Subcutaneous adipose tissue (tissue), 4 donors: ENCODE measurements around the gene RNH1. TPM values are rescaled to one million over a fixed set of nuclear protein-coding genes. Genes with fewer than 3 reads are reported as not detected.

Experiments used
- total RNA-seq, 4 donors: library from RNA; depleted of rRNA; stranded (reverse); fragments of >200 nt; gene quantifications; one replicate each; pipeline ENCODE4 v1.1.0, GENCODE V29; 2016
- TF ChIP-seq, protein P1 (sequence below): fragments of 450-650 bp; IDR thresholded peaks from one replicate; pipeline ENCODE4 v1.5.1; 2016; ENCODE audit warnings: low read depth, mild to moderate bottlenecking, control low read depth, antibody characterized with exemption, moderate library complexity

RNH1 gene
- total RNA-seq, 4 donors from 2014 or later = 108 to 290 (median 245) TPM

DNA sequence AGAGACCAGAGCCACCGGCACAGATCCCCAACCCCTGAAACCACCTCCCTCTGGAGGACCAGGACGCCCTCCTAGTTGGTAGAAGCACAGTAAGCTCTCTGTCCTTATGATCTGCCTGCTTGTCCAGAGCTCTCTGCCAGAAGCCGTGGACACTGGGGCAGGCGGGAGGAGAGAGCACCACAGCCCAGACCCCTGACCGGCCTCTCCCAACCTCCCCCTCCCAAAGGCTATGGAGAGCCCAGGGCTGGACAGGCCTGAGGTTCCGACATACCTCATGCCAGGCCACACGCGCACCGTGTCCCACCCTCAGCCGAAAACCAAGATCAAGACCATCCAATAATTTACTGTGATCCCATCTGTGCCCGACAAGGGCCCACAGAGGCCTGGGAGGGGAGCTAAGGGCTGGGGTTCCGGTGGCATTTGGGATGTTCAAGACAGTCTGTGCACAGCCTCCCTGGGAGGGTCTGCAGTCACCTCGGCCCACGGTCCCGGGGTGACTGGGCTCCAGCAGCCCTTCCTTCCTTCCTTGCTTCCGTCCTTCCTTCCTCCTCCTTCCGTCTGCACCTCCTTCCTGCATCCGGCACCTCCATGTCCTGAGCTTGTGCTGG, 25.0 kb upstream of the RNH1 start:
- TF ChIP-seq, protein P1, sequence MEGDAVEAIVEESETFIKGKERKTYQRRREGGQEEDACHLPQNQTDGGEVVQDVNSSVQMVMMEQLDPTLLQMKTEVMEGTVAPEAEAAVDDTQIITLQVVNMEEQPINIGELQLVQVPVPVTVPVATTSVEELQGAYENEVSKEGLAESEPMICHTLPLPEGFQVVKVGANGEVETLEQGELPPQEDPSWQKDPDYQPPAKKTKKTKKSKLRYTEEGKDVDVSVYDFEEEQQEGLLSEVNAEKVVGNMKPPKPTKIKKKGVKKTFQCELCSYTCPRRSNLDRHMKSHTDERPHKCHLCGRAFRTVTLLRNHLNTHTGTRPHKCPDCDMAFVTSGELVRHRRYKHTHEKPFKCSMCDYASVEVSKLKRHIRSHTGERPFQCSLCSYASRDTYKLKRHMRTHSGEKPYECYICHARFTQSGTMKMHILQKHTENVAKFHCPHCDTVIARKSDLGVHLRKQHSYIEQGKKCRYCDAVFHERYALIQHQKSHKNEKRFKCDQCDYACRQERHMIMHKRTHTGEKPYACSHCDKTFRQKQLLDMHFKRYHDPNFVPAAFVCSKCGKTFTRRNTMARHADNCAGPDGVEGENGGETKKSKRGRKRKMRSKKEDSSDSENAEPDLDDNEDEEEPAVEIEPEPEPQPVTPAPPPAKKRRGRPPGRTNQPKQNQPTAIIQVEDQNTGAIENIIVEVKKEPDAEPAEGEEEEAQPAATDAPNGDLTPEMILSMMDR = no peak

DNA sequence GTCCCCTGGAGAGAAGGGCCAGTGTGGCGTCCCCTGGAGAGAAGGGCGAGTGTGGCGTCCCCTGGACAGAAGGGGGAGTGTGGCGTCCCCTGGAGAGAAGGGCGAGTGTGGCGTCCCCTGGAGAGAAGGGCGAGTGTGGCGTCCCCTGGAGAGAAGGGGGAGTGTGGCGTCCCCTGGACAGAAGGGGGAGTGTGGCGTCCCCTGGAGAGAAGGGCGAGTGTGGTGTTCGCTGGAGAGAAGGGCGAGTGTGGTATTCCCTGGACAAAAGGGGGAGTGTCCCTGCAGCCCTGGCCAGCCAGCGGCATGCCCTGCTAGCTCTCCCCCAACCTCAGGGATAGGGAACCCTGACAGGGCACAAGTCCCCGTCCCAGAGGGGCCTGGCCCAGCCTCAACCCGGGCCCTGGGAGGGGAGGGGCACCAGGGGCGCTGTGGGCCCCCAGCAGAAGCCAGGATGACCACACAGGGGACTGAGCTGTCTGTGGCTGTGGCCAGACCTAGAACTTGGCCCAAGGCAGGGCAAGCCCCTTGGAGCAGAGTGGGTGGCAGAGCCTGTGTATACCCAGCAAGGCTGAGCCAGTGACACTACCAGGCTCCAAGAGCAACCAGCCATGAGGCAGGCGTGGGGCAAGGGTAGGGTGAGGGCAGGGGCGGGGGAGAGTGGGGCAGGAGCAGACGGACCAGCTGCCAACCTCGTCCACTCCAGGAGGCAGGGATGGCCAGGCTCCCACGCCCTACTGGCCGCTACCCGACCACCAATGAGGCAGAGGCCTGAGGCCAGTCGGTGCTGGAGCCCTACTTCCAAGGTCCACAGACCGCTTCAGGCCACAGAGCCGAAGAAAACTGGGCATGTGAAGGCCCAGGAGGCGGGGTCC, 24.2 kb upstream of the RNH1 start:
- TF ChIP-seq, protein P1 = no peak

DNA sequence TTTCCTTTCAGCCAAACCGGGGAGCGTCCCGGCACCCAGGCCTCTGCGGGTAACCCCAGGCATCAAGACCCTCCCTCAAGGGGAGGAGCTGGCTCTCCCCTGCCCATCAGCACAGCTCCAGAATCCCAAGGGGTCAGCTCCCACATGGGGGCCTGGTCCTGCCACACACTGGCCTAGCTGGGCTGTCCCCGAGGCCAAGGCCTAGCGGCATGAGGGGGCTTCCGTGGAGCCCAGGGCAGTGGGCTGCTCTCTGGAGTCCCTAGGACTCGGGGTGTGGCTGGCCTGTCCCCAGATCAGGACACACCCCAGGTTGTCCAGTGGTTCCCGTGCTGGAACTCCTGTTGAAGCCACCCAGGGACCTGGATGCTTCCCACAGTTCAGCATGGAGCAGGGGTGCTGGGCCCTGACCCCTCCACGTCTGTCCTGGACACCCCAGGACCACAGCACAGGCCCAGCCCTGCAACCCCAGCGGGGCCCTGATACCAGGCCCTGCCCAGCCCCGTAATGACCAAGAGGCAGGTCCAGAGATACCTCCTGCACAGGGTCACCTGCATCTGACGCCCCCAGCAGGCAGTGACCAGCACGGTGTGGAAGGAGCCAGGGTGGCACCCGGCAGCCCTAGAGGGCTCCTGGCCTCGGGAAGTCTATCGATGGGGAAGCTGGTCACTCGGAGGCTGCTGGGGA, 22.8 kb upstream of the RNH1 start:
- TF ChIP-seq, protein P1 = no peak

DNA sequence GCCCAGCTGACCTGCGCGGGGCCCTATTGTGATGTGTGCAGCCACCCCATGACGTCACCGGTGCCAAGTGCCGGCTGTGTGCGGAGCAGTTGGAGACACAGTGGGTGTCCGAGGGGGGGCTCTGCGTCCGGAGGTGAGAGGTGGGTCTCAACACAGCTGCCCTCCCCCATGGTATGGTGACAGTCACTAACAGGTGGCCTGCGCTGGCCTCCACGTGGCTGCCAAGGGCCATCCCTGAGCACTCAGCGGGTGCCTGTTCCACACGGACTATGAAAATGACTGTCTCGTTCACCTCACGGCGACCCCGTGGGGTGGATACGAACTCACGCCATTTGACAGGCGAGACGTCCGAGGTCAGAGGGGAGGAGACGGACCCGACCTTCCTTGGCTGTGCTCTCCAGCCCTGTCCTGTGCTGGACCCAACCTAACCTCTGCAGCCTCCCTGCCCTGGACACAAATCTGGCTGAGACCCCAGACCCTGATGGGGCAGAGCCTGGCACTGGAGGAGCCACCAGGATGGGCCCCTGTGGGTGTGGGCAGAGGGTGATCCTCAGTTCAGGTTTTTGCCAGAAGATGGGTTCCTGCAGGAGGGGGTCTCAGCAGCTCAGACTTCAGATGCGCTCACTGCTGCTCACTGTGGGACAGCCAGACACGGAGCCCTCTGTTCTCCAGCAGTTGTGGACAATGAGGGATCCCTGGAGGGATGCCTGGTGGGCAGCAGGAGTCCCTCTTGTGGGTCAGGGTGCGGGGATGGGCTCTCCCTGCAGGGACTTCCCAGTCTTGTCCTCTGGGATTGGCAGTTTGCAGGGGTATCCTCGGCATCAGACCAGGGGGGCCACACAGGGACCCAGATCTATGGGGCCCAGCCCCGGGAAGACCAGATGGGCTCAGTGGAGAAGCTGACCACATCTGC, 22.0 kb upstream of the RNH1 start:
- TF ChIP-seq, protein P1 = no peak

DNA sequence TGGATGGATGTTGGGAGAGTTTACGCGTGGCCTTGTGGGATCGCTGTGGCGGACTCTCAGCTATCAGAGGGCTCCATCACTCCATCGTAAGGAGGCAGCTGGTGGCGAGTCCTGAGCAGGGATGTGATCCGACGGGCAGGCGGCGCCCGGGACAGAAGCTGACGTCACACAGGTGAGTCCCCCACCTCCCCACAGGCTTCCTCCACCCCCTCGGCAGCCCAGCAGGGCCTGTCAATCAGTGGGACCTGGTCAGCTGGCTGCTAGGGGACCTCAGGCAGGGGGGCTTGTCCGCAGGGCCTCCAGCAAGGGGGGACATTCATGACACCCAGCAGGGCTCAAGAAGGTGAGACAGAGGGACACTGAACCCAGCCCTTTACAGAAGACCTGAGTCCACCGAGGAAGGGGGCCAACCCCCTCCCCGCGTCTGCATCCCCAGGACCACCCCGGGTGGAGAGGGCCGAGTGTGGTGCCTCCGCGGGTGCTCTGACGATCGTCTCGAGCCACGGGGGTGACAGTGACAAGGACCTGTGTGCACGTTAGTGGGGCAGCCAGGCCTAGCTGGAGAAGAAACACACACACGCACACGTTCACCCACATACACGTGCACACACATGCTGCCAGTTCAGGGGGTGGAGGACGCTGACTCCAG, 21.2 kb upstream of the RNH1 start:
- TF ChIP-seq, protein P1 = no peak

GRCh38 chr11:526192-526591, 19.1 kb upstream of the RNH1 start:
- TF ChIP-seq, protein P1 = no peak
